Lower leg skin (tissue), 4 donors: ENCODE results near the gene RASSF3. TPM values are rescaled to one million over a fixed set of nuclear protein-coding genes. Genes with fewer than 3 reads are reported as not detected.
"Not testable (repeated sequence)": the region's sequence is repeated elsewhere in the genome, so short reads cannot be mapped to it uniquely, and the experiment has no call there.

Source experiments
- DNase-seq, 2 donors: peaks; one replicate each; pipeline ENCODE4 v3.0.0-alpha.2; 2019; ENCODE audit warnings: low spot score in 2 of 2
- H3K4me3 ChIP-seq: fragments of 200-600 bp; sonication (generic); 2 replicates; pipeline ENCODE4 v1.5.1; 2017; ENCODE audit warnings: mild to moderate bottlenecking, low read depth; ENCODE audit not compliant: poor library complexity, severe bottlenecking
- CTCF ChIP-seq, 3 donors: fragments of 450-650 bp; IDR thresholded peaks; one replicate each; pipeline ENCODE4 v1.5.1; 2016; ENCODE audit warnings: antibody characterized with exemption in 3 of 3, mild to moderate bottlenecking in 3 of 3, moderate library complexity in 2 of 3
- POLR2A ChIP-seq, 2 donors: fragments of 450-650 bp; IDR thresholded peaks; one replicate each; pipeline ENCODE4 v1.6.1; 2016 to 2017; ENCODE audit warnings: antibody characterized with exemption in 2 of 2, mild to moderate bottlenecking in 1 of 2, moderate library complexity in 1 of 2
- WGBS, 2 donors: methylation state at CpG; one replicate each; pipeline ENCODE4 v1.1.5; 2018; 5-methylcytosine and 5-hydroxymethylcytosine counted together
- intact Hi-C: fragments of 100-400 bp; cut with DNase I; formaldehyde crosslinking; loops from one replicate; pipeline ENCODE4 v1.15.0; 2023; ENCODE audit warnings: low total_unique reads
- total RNA-seq, 4 donors: library from RNA; depleted of rRNA; stranded (reverse); fragments of >200 nt; gene quantifications; one replicate each; pipeline ENCODE4 v1.1.0, GENCODE V29; 2016

The RASSF3 gene
- total RNA-seq, 4 donors from 2014 or later: 5.2 to 13.5 (median 7.8) TPM

DNA sequence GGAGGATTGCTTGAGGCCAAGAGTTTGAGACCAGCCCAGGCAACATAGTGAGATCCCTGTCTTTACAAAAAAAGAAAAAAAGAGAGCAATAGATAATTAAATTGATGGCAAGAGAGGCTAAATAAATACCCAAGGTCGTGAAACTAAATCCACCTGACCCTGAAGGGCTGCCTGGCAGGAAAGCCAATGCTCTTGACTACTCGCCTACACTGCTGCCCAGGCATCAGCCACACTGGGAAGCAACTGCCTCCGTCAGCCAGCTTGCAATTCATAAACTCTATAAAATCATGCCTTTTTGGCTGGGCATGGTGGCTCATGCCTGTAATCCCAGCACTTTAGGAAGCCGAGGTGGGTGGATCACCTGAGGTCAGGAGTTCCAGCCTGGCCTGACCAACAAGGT lies 31.7 kb upstream of the RASSF3 start:
- intact Hi-C loops: no loop called here
- DNase-seq: no peak
- WGBS, 2 donors: 77 to 81% methylated on average over 4 of the region's 4 CpGs
- H3K4me3 ChIP-seq: no peak overlapping the region
- TF ChIP-seq POLR2A (IDR thresholded peaks at IDR 0.05) (no peak), CTCF (IDR thresholded peaks at IDR 0.05) (no peak)

DNA sequence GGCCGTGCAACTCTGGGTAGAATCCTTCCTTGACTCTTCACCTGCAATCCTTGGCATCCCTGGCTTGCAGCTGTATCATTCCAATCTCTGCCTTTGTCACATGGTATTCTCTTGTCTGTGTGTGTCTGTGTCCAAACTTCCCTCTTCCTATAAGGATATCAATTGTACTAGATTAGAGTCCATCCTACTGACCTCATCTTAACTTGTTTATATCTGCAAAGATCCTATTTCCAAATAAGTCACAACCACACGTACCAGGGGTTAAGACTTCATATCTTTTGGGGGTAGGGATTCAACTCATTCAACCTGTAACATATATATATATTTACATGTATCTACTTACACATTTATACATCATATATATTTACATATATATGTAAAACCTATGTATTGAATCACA lies 29.6 kb upstream of the RASSF3 start:
- 64 to 77% methylated on average over 2 of the region's 2 CpGs for WGBS, 2 donors
- no peak for DNase-seq
- no peak overlapping the region for H3K4me3 ChIP-seq
- intact Hi-C loops: no loop called here
- TF ChIP-seq POLR2A (IDR thresholded peaks at IDR 0.05) (no peak), CTCF (IDR thresholded peaks at IDR 0.05) (no peak)

GRCh38 chr12:64582114-64582513 lies 28.2 kb upstream of the RASSF3 start:
- WGBS, 2 donors: 63 to 80% methylated on average over 3 of the region's 3 CpGs
- TF ChIP-seq CTCF (IDR thresholded peaks at IDR 0.05) (no peak), POLR2A (IDR thresholded peaks at IDR 0.05) (no peak)
- intact Hi-C loops: no loop called here
- no peak for DNase-seq
- H3K4me3 ChIP-seq: no peak overlapping the region

DNA sequence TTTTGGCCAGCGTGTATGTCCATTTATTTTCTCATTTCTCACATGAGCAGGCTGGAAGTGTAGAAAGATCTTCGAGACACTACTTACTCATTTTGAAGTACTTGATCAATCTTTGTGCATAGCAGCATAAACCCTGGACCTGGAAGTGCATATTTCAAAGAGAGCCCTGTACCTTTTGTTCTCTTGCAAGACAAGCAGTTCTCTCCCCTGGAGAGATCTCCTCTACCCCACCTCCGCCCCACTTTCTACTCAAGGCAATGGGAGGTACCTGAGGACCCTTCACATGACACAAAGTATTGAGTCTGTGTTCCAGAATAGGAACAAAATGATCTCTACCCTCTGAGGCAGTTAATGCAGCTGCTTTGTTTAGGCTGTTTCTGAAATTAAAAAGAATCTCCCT lies 27.4 kb upstream of the RASSF3 start:
- H3K4me3 ChIP-seq: no peak overlapping the region
- no peak for DNase-seq
- WGBS, 2 donors: 69 to 77% methylated on average over 3 of the region's 3 CpGs
- intact Hi-C loops: no loop called here
- TF ChIP-seq POLR2A (IDR thresholded peaks at IDR 0.05) (no peak), CTCF (IDR thresholded peaks at IDR 0.05) (no peak)

GRCh38 chr12:64583395-64583770 lies 26.9 kb upstream of the RASSF3 start:
- peak in 1 of 2 donors; percentile 34 for DNase-seq
- 49 to 51% methylated on average over 7 of the region's 7 CpGs for WGBS, 2 donors
- intact Hi-C loops, H3K4me3 ChIP-seq: not testable (repeated sequence)

- no peak for DNase-seq
- H3K4me3 ChIP-seq: no peak overlapping the region
- no peak for TF ChIP-seq POLR2A (IDR thresholded peaks at IDR 0.05)
- TF ChIP-seq CTCF (IDR thresholded peaks at IDR 0.05): no peak
- 14 to 19% methylated on average over 6 of the region's 6 CpGs for WGBS, 2 donors
- intact Hi-C loops: no loop called here
Measured at GRCh38 chr12:64583771-64584421, 26.4 kb upstream of the RASSF3 start.
